Spleen (tissue), 3 donors: ENCODE measurements around the gene PRSS12.

Experiments
- POLR2A ChIP-seq, 3 donors: fragments of 450-650 bp; IDR thresholded peaks; one replicate each; pipeline ENCODE4 v1.5.1; 2017; ENCODE audit warnings: antibody characterized with exemption in 3 of 3, mild to moderate bottlenecking in 1 of 3
- POLR2AphosphoS5 ChIP-seq, 3 donors: sonication (generic); formaldehyde crosslinking; IDR thresholded peaks; one replicate each; pipeline ENCODE4 v1.5.1; 2017; ENCODE audit warnings: antibody characterized with exemption in 3 of 3

- TF ChIP-seq POLR2A (IDR thresholded peaks at IDR 0.05) (no peak), POLR2AphosphoS5 (IDR thresholded peaks at IDR 0.05) (no peak)
Observed at GRCh38 chr4:118327554-118328241, 25.1 kb downstream of the PRSS12 start.
